SKM-1 treated with dmso at 0.1 percent for 144 hours (cell line): Measurements from ENCODE around the gene ARL13A.
A peak's percentile ranks its signal among the peaks of the same experiment; 100 is the strongest.
"Not testable (repeated sequence)": the region's sequence is repeated elsewhere in the genome, so short reads cannot be mapped to it uniquely, and the experiment has no call there.

Experiments used
- DNase-seq: peaks from one replicate; lab custom pipeline; 2025; ENCODE audit not compliant: unreplicated experiment; lab: John Stamatoyannopoulos, UW

Gene ARL13A

GRCh38 chrX:100969408-100969807, at the start of gene ARL13A:
ARL13A (plus strand) TSS chrX:100969708; CDS start chrX:100973690, 3,982 bp downstream.
- DNase-seq = no peak

DNA sequence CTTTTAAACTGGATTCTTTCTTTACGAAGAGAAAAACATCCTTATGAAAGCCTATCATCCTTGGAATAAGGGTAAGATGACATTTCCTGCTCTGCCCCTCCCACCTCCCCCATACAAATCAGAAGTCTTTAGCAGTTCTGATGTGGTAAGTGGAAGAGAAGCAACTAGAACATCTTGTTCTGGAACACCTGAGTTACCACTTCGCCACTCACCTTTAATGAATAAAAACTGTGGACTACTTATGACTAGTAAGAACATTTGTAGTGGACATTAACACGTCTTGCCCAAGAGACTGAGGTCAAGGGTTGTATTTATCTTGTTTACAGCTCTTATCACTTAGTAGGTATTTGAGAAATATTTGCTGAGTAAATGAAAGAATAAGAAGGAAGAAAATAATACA, 45.1 kb upstream of the ARL13A start:
- DNase-seq = no peak

GRCh38 chrX:100926453-100926852, 43.1 kb upstream of the ARL13A start:
- no peak for DNase-seq

- DNase-seq = no peak
Observed at GRCh38 chrX:100928660-100929613, 40.6 kb upstream of the ARL13A start, which contains the start of gene XKRX. XKRX (minus strand) TSS chrX:100928917; CDS start chrX:100928304, 613 bp downstream.

GRCh38 chrX:100931218-100931924, 38.1 kb upstream of the ARL13A start:
- no peak for DNase-seq

DNA sequence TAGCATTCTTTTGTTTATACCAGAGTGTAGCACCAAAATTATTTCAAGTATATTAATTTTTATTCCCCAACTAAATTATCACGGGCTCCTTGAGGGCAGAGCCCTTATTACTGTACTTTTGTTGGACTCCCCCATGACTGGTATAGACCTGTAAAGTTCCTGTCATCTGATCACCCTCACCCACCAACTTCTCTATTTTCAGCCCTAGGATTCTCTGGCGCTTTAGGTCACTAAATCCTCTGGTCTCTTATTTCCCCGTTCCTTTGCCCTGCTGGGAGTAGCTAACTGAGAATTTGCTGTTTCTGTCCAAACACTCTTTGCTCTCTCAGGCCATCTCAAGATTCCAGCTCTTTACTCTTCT, 37.6 kb upstream of the ARL13A start:
- no peak for DNase-seq

GRCh38 chrX:100935767-100936166, 33.7 kb upstream of the ARL13A start:
- DNase-seq = no peak

- DNase-seq = no peak
Observed at GRCh38 chrX:100939333-100939732, 30.2 kb upstream of the ARL13A start.

DNA sequence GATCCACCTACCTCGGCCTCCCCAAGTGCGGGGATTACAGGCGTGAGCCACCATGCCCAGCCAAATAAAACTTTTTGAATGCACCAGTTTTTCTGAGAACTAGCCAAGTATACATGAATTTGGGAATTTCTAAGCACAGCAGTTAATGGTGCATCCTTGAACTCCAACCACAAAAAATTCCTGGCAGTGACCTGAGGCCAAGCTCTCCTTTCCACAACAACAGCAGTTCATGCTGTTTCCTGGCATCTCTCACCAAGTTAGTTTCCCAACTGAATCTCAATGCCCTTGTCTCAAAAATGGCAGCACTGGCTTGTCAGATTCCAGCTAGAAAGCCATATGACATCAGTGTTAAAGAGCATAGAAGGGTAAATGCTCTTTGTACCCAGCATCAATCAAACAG, 24.9 kb upstream of the ARL13A start:
- DNase-seq = no peak

- peak; percentile 4 for DNase-seq
Observed at GRCh38 chrX:100946299-100946927, 23.1 kb upstream of the ARL13A start.

DNA sequence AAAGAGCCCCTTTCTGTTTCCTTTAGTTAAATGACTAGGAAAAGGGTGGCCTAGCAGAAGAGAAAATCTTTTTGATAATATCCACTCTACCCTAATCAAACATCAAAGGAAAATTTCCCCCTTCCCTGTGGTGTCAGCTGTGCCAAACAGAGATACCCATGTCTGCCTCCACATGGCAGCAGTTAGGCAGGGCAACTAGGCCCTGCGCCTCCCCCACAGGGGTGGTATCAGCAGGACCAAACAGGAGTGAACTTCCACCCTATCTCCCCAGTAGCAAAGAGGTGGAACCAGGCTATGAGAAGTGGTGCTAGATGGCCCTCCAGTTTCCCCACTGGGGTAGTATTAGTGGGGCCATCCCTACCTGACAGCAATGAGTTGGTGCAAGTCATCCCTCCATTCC, 21.0 kb upstream of the ARL13A start:
- DNase-seq = no peak

DNA sequence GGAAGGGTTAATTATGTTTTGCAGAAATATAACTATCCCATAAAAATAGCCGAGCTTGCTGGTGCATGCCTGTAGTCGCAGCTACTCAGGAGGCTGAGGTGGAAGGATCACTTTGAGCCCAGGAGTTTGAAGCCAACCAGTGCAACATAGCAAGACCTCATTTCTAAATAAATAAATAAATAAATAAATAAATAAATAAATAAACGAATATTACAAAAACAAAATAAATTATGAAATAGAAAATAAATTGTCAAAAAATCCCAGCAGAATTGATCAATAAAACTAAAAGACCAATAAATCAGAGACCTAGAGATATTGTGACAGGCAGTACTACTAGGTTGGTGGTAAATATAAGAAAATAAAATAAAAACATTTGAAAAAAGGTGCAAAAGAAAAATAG, 6.7 kb upstream of the ARL13A start:
- DNase-seq = no peak

DNA sequence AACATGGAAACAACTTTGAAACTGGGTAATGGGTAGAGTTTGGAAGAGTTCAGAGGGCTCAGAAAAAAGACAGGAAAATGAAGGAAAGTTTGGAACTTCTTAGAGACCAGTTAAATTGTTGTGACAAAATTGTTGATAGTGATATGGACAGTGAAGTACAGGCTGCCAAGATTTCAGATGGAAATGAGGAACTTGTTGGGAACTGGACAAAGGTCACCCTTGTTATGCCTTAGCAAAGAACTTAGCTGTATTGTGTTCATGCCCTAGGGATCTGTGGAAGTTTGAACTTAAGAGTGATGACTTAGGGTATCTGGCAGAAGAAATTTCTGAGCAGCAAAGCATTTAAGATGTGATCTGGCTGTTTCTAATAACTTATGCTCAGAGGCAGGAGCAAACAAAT, 5.1 kb upstream of the ARL13A start:
- no peak for DNase-seq

DNA sequence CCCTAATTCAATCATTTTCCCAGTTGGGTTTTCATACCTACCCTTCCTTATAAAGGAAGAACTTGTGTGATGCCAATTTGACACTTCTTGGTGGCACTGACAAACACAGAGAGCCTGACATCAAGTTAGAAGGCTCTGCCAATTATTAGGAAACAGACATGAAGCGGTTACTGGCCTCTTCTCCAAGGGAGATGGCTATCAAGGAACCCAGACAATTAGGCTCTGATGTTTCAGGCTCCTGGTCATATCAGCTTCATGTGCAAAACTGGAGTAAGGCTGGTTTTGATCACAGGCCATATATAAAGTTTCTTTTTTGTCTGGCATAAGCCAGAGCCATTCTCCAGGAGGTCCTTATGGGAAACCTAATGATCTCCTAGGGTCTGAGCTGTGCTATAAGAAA, 428 bp downstream of the ARL13A start:
- DNase-seq = no peak

GRCh38 chrX:100973411-100973810, 3.9 kb downstream of the ARL13A start:
- DNase-seq = no peak

GRCh38 chrX:100975212-100975611, 5.7 kb downstream of the ARL13A start:
- no peak for DNase-seq

DNA sequence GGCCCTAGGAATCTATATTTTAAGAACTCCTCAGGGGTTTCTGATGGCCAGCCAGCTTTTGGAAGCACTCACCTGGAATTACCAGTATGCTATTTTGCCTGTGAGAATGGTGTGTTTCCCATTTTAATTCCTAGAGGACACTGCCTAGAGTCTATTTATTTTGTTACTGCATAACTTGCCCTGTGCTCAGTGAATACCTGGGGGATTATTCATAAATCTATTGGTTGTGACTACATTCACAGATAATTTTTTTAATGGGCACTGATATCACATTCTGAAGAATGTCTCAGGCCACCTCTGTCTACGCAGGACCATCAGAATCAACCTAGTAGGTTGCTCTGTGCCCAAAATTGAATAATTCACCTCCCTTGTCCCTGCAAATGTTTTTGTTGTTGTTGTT, 6.7 kb downstream of the ARL13A start:
- DNase-seq = no peak

DNA sequence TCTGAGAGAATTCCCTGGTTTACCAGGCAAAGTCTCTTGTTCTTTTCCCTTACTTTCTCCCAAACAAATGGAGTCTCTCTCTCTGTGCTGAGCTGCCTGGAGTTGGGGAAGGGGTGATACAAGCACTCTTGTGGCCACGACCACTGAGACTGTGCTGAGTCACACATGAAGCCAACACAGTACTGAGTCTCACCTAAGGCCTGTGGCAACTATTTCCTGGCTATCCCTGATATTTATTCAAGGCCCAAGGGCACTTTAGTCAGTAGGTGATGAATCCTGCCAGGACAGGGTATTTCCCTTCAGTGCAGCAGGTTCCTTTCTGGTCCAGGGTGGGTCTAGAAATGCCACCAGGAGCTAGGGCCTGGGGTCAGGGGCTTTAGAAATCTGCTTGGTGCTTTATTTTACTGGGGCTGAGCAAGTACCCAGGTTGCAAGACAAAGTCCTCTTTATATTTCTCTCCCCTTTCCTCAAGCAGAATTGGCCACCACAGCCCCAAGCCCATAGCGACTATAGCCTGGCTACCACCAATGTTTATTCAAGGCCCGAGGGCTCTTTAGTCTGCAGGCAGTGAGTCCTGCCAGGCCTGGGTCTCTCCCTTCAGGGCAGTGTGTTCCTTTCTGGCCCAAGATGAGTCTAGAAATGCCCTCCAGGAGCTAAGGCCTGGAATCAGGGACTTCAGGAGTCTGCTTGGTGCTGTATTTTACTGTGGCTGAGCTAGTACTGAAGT, 10.5 kb downstream of the ARL13A start:
- DNase-seq = no peak

GRCh38 chrX:100980608-100981497, 11.3 kb downstream of the ARL13A start:
- DNase-seq = no peak

DNA sequence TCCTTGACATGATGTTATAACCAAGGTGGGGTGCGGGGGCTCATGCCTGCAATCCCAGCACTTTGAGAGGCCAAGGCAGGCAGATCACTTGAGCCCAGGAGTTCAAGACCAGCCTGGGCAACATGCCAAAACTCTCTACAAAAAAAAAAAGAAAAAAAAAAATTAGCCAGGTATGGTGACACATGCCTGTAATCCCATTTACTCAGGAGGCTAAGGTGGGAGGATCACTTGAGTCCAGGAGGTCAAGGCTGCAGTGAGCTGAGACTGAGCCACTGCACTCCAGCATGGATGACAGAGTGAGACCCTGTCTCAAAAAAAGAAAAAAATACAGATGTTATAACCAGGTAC, 12.0 kb downstream of the ARL13A start:
- DNase-seq = not testable (repeated sequence)
